ENCODE measurements around the gene PLCZ1. TPM values are rescaled to one million over a fixed set of nuclear protein-coding genes. Genes with fewer than 3 reads are reported as not detected.

PLCZ1 gene
- total RNA-seq, 1 donor from 2014 or later, result not detected

Other genes starting within 250 kb of the PLCZ1 start
- not detected for gene CAPZA3, start 107 bp upstream of the PLCZ1 start, total RNA-seq

Measured in mesenteric fat pad (tissue), 1 donor.